GM23338 (cell line): Measurements from ENCODE around the gene AQP6. TPM values are rescaled to one million over a fixed set of nuclear protein-coding genes. Genes with fewer than 3 reads are reported as not detected.

Source experiments
- ATAC-seq: fragments of 200-7000 bp; cut with Tn5 transposase; 3 replicates; pipeline ENCODE4 v1.9.1; 2020
- DNase-seq: peaks from one replicate; pipeline ENCODE4 v3.0.0-alpha.2; 2015; ENCODE audit warnings: low spot score
- H2AFZ ChIP-seq: fragments of 200-600 bp; sonication (generic); 2 replicates; pipeline ENCODE4 v1.8.0; 2016; ENCODE audit warnings: antibody characterized with exemption, mild to moderate bottlenecking, moderate library complexity
- H3F3A ChIP-seq: fragments of 200-600 bp; sonication (generic); replicated peaks from 2 replicates; pipeline ENCODE4 v1.8.0; 2017; ENCODE audit warnings: antibody characterized with exemption, mixed run types, low read depth
- H3K27ac ChIP-seq: fragments of 200-600 bp; sonication (generic); 2 replicates; pipeline ENCODE4 v1.6.1; 2016; ENCODE audit warnings: low read depth
- H3K27me3 ChIP-seq: fragments of 200-600 bp; sonication (generic); 2 replicates; pipeline ENCODE4 v1.8.0; 2016; ENCODE audit warnings: mild to moderate bottlenecking, mixed run types, moderate library complexity; ENCODE audit not compliant: insufficient read depth
- H3K36me3 ChIP-seq: fragments of 200-600 bp; sonication (generic); 2 replicates; pipeline ENCODE4 v1.8.0; 2016; ENCODE audit warnings: mild to moderate bottlenecking; ENCODE audit not compliant: insufficient read depth
- H3K4me1 ChIP-seq: fragments of 200-600 bp; sonication (generic); 2 replicates; pipeline ENCODE4 v1.8.0; 2016; ENCODE audit warnings: mild to moderate bottlenecking, moderate library complexity; ENCODE audit not compliant: insufficient read depth
- H3K4me2 ChIP-seq: fragments of 200-600 bp; sonication (generic); 2 replicates; pipeline ENCODE4 v1.7.1; 2017; ENCODE audit warnings: mixed run types
- H3K4me3 ChIP-seq: fragments of 200-600 bp; sonication (generic); 2 replicates; pipeline ENCODE4 v1.6.1; 2016; ENCODE audit warnings: mixed run types
- H3K79me2 ChIP-seq: fragments of 200-600 bp; sonication (generic); replicated peaks from 2 replicates; pipeline ENCODE4 v1.8.0; 2017; ENCODE audit warnings: mild to moderate bottlenecking; ENCODE audit not compliant: insufficient read depth
- H3K9me2 ChIP-seq: fragments of 200-600 bp; sonication (generic); 2 replicates; pipeline ENCODE4 v1.8.0; 2017; ENCODE audit not compliant: insufficient read depth
- H4K20me1 ChIP-seq: fragments of 200-600 bp; sonication (generic); replicated peaks from 2 replicates; pipeline ENCODE4 v1.8.0; 2017; ENCODE audit warnings: mild to moderate bottlenecking; ENCODE audit not compliant: insufficient read depth
- H3K27ac Mint-ChIP-seq: 2 replicates; pipeline ENCODE4 v1.8.0; 2020; ENCODE audit warnings: inconsistent platforms, mild to moderate bottlenecking, moderate library complexity, mixed read lengths
- H3K27me3 Mint-ChIP-seq: 3 replicates; pipeline ENCODE4 v1.8.0; 2022; ENCODE audit warnings: low read depth, mild to moderate bottlenecking, moderate library complexity, mixed read lengths, inconsistent platforms; ENCODE audit not compliant: insufficient read depth, poor library complexity
- H3K36me3 Mint-ChIP-seq: 3 replicates; pipeline ENCODE4 v1.8.0; 2021; ENCODE audit warnings: low read depth, mild to moderate bottlenecking, inconsistent platforms, moderate library complexity, mixed read lengths
- H3K4me1 Mint-ChIP-seq: 3 replicates; pipeline ENCODE4 v1.8.0; 2020; ENCODE audit warnings: mild to moderate bottlenecking, inconsistent platforms, mixed read lengths
- H3K4me3 Mint-ChIP-seq: 3 replicates; pipeline ENCODE4 v1.8.0; 2021; ENCODE audit warnings: moderate library complexity, mild to moderate bottlenecking, inconsistent platforms, mixed read lengths
- H3K9me3 Mint-ChIP-seq: 3 replicates; pipeline ENCODE4 v1.8.0; 2020; ENCODE audit warnings: moderate library complexity, mild to moderate bottlenecking, inconsistent platforms, mixed read lengths
- ETS1 ChIP-seq: IDR thresholded peaks from 2 replicates; pipeline ENCODE4 v1.6.1; 2016; ENCODE audit warnings: antibody characterized with exemption
- POLR2AphosphoS5 ChIP-seq: IDR thresholded peaks from 2 replicates; pipeline ENCODE4 v1.6.1; 2016; ENCODE audit warnings: antibody characterized with exemption, low read depth
- REST ChIP-seq: IDR thresholded peaks from one replicate; pipeline ENCODE4 v1.6.1; 2018; ENCODE audit warnings: antibody characterized with exemption; ENCODE audit not compliant: unreplicated experiment
- ZNF114 ChIP-seq: fragments of 250-450 bp; sonication (Bioruptor Pico); IDR thresholded peaks from 2 replicates; pipeline ENCODE4 v1.5.0; 2020; ENCODE audit warnings: mild to moderate bottlenecking, moderate library complexity
- ZNF462 ChIP-seq: fragments of 250-450 bp; sonication (Bioruptor Pico); IDR thresholded peaks from 2 replicates; pipeline ENCODE4 v1.5.0; 2020; ENCODE audit warnings: mild to moderate bottlenecking, moderate library complexity
- polyA plus RNA-seq: library from polyadenylated mRNA; unstranded; fragments of >200 nt; fragmentation: Nextera tagmentation; extraction: Ambion mirVana; gene quantifications from 2 replicates; pipeline ENCODE4 v1.2.1, GENCODE V29; 2016
- total RNA-seq: library from RNA; depleted of rRNA; stranded (reverse); fragments of >200 nt; shearing (Covaris generic); gene quantifications from 2 replicates; pipeline ENCODE4 v1.2.3, GENCODE V29; 2014

The AQP6 gene
- total and polyA plus RNA-seq, 2 experiments from 2014 or later: 0.08 TPM; not detected in 1

- no peak for TF ChIP-seq ZNF462
- no peak for TF ChIP-seq POLR2AphosphoS5
- TF ChIP-seq REST: no peak
These were observed 2.6 kb downstream of the AQP6 start (continued) for GRCh38 chr12:49975318-49975761.

GRCh38 chr12:49976557-49976956 is 3.8 kb downstream of the AQP6 start:
- no peaks in the 10 kb centered on the region for H3K36me3 Mint-ChIP-seq
- Histone ChIP-seq H3K4me3 (no peak overlapping the region), H3K27ac (no peak overlapping the region), H3K4me1 (peaks cover 13% of the 10 kb centered on the region), H4K20me1 (no peaks in the 10 kb centered on the region), H3K4me2 (no peak overlapping the region), H3K9me2 (no peaks in the 10 kb centered on the region), H3K36me3 (no peaks in the 10 kb centered on the region), H3F3A (no peaks in the 10 kb centered on the region), H3K27me3 (no peaks in the 10 kb centered on the region), H3K79me2 (no peaks in the 10 kb centered on the region), H2AFZ (no peak overlapping the region)
- peaks cover 30% of the 10 kb centered on the region for H3K4me1 Mint-ChIP-seq
- no peak overlapping the region for H3K4me3 Mint-ChIP-seq
- no peak for TF ChIP-seq ZNF114 (CRISPR knock-in tag)
- TF ChIP-seq ETS1: no peak
- no peak overlapping the region for H3K27ac Mint-ChIP-seq
- ATAC-seq: no peak
- no peaks in the 10 kb centered on the region for H3K9me3 Mint-ChIP-seq
- no peak for DNase-seq
- peaks cover 13% of the 10 kb centered on the region for H3K27me3 Mint-ChIP-seq
